Panc1 (cell line): ENCODE results near the gene DMBT1. TPM values are rescaled to one million over a fixed set of nuclear protein-coding genes. Genes with fewer than 3 reads are reported as not detected.

Experiments used
- ATAC-seq: fragments of 200-7000 bp; cut with Tn5 transposase; 2 replicates; pipeline ENCODE4 v1.9.1; 2020; ENCODE audit warnings: mild to moderate bottlenecking, moderate library complexity
- BruUV-seq: library from RNA; stranded (reverse); fragments of 400-500 nt; replicated peaks from 2 replicates; lab custom pipeline; 2021; lab: Mats Ljungman, UMichigan
- CTCF ChIA-PET: fragments of 300-600 bp; sonication (Branson Sonifier 250); formaldehyde crosslinking; loops from one replicate; lab custom pipeline; 2022; ENCODE audit warnings: antibody characterized with exemption; lab: Charles Lee
- POLR2A ChIA-PET: fragments of 300-600 bp; sonication (Branson Sonifier 250); formaldehyde crosslinking; loops from one replicate; lab custom pipeline; 2022; ENCODE audit warnings: antibody characterized with exemption; lab: Charles Lee
- DNase-seq: peaks from one replicate; pipeline ENCODE4 v3.0.0-alpha.2; 2010; ENCODE audit warnings: low read depth, low spot score
- H3K27ac ChIP-seq: 2 replicates; pipeline ENCODE4 v1.5.1; 2011; ENCODE audit warnings: mild to moderate bottlenecking, low read length, inconsistent platforms
- H3K27me3 ChIP-seq: fragments of 200-500 bp; sonication (Bioruptor generic); 2 replicates; pipeline ENCODE4 v1.6.0; 2014; ENCODE audit warnings: low read length, inconsistent platforms; ENCODE audit not compliant: control insufficient read depth, insufficient read depth
- H3K36me3 ChIP-seq: fragments of 200-500 bp; sonication (Bioruptor generic); 2 replicates; pipeline ENCODE4 v1.5.1; 2014; ENCODE audit warnings: inconsistent platforms, mild to moderate bottlenecking, low read length, moderate library complexity; ENCODE audit not compliant: control insufficient read depth, insufficient read depth
- H3K4me1 ChIP-seq: 2 replicates; pipeline ENCODE4 v1.5.1; 2011; ENCODE audit warnings: inconsistent platforms, mild to moderate bottlenecking, low read length, moderate library complexity; ENCODE audit not compliant: control insufficient read depth, insufficient read depth
- H3K4me3 ChIP-seq, 2 experiments: 2 replicates each; pipeline ENCODE4 v1.5.1; 2011 to 2012; ENCODE audit warnings: low read depth in 2 of 2, low read length in 2 of 2, mild to moderate bottlenecking in 2 of 2, inconsistent platforms in 1 of 2, moderate library complexity in 1 of 2
- H3K9me3 ChIP-seq: fragments of 200-500 bp; sonication (Bioruptor generic); 2 replicates; pipeline ENCODE4 v1.5.1; 2014; ENCODE audit warnings: low read depth, mild to moderate bottlenecking, inconsistent platforms, low read length, moderate library complexity; ENCODE audit not compliant: control insufficient read depth, insufficient read depth
- POLR2AphosphoS5 ChIP-seq: IDR thresholded peaks from 2 replicates; pipeline ENCODE4 v1.6.1; 2012; ENCODE audit warnings: mild to moderate bottlenecking, low read depth, low read length, moderate library complexity
- SIN3A ChIP-seq: IDR thresholded peaks from 2 replicates; pipeline ENCODE4 v1.6.1; 2012; ENCODE audit warnings: low read depth, mild to moderate bottlenecking, low read length, moderate library complexity, borderline replicate concordance; ENCODE audit not compliant: insufficient read depth
- TCF7L2 ChIP-seq: IDR thresholded peaks from 2 replicates; pipeline ENCODE4 v1.6.1; 2011; ENCODE audit warnings: mild to moderate bottlenecking, low read depth, low read length, inconsistent platforms
- in situ Hi-C: cut with HindIII; loops from 2 replicates; pipeline ENCODE4 v1.10.0; 2016; ENCODE audit warnings: low sequenced_read_pairs, low pct_unique_long_range_greater_than_20kb
- intact Hi-C: fragments of 100-400 bp; cut with micrococcal nuclease; formaldehyde crosslinking; loops from one replicate; pipeline ENCODE4 v1.10.0; 2022; ENCODE audit not compliant: unreplicated experiment
- total RNA-seq: library from RNA; stranded (reverse); gene quantifications from one replicate; pipeline ENCODE4 v1.2.1, GENCODE V29; 2021; ENCODE audit not compliant: unreplicated experiment
- TF ChIP-seq, protein P1 (sequence below): fragments of 450-650 bp; IDR thresholded peaks from 2 replicates; pipeline ENCODE4 v1.5.1; 2017; ENCODE audit warnings: mild to moderate bottlenecking
- TF ChIP-seq, protein P2 (sequence below), 2 experiments: IDR thresholded peaks; 2 replicates each; pipeline ENCODE4 v1.6.1; 2011 to 2012; ENCODE audit warnings: low read depth in 2 of 2, control low read depth in 1 of 2, low read length in 1 of 2, mild to moderate bottlenecking in 1 of 2, moderate library complexity in 1 of 2; ENCODE audit not compliant: insufficient read depth in 1 of 2

DMBT1 gene
- total RNA-seq, 1 experiment from 2014 or later: 0.05 TPM

GRCh38 chr10:122555442-122555841 lies 5.1 kb upstream of the DMBT1 start:
- POLR2A ChIA-PET: no interaction called here

DNA sequence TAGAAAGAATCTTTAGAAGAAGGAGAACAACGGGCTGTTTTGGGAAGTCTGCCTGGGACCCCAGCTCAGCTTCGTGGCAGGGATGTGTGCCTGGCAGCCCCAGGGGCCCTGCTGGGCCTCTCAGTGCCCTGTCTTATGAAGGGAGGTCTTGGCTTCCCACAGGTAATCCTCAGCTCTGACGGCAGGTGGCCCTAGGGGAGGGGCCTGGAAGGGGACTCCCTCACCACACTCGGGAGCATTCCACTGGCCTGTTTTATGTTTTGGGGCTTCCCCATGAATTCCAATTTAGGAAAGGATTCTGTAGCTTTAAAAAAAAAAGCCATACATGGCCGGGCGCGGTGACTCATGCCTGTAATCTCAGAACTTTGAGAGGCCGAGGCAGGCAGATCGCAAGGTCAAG lies 3.0 kb upstream of the DMBT1 start:
- in situ Hi-C loops: no loop called here
- Histone ChIP-seq H3K9me3 (no peaks in the 10 kb centered on the region), H3K4me3 (no peak overlapping the region), H3K36me3 (no peaks in the 10 kb centered on the region), H3K4me1 (no peaks in the 10 kb centered on the region), H3K27ac (no peak overlapping the region), H3K27me3 (peaks cover 9% of the 10 kb centered on the region; the same call in 1 of the 2 replicates)
- intact Hi-C loops: no loop called here
- DNase-seq: no peak
- BruUV-seq: no TSS peak
- CTCF ChIA-PET: interaction anchor here (0.7 kb wide), 1 partner anchor 8 kb away, joined by 3 read pairs; no protein-coding TSS in a partner anchor
- POLR2A ChIA-PET: no interaction called here
- TF ChIP-seq TCF7L2 (no peak), POLR2AphosphoS5 (no peak), SIN3A (no peak)
- TF ChIP-seq, protein P1, sequence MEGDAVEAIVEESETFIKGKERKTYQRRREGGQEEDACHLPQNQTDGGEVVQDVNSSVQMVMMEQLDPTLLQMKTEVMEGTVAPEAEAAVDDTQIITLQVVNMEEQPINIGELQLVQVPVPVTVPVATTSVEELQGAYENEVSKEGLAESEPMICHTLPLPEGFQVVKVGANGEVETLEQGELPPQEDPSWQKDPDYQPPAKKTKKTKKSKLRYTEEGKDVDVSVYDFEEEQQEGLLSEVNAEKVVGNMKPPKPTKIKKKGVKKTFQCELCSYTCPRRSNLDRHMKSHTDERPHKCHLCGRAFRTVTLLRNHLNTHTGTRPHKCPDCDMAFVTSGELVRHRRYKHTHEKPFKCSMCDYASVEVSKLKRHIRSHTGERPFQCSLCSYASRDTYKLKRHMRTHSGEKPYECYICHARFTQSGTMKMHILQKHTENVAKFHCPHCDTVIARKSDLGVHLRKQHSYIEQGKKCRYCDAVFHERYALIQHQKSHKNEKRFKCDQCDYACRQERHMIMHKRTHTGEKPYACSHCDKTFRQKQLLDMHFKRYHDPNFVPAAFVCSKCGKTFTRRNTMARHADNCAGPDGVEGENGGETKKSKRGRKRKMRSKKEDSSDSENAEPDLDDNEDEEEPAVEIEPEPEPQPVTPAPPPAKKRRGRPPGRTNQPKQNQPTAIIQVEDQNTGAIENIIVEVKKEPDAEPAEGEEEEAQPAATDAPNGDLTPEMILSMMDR: no peak
- TF ChIP-seq, protein P2, sequence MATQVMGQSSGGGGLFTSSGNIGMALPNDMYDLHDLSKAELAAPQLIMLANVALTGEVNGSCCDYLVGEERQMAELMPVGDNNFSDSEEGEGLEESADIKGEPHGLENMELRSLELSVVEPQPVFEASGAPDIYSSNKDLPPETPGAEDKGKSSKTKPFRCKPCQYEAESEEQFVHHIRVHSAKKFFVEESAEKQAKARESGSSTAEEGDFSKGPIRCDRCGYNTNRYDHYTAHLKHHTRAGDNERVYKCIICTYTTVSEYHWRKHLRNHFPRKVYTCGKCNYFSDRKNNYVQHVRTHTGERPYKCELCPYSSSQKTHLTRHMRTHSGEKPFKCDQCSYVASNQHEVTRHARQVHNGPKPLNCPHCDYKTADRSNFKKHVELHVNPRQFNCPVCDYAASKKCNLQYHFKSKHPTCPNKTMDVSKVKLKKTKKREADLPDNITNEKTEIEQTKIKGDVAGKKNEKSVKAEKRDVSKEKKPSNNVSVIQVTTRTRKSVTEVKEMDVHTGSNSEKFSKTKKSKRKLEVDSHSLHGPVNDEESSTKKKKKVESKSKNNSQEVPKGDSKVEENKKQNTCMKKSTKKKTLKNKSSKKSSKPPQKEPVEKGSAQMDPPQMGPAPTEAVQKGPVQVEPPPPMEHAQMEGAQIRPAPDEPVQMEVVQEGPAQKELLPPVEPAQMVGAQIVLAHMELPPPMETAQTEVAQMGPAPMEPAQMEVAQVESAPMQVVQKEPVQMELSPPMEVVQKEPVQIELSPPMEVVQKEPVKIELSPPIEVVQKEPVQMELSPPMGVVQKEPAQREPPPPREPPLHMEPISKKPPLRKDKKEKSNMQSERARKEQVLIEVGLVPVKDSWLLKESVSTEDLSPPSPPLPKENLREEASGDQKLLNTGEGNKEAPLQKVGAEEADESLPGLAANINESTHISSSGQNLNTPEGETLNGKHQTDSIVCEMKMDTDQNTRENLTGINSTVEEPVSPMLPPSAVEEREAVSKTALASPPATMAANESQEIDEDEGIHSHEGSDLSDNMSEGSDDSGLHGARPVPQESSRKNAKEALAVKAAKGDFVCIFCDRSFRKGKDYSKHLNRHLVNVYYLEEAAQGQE (IDR thresholded peaks at IDR 0.05; ENCODE audit: insufficient read depth in 1 of 2, low read depth in 2 of 2, low read length in 1 of 2): no peak
- no peak for ATAC-seq

More at GRCh38 chr10:122555442-122555841, 5.1 kb upstream of the DMBT1 start:
- 0 out of 2 replicates have a peak, but pooled peaks cover 7% of the 10 kb centered on the region for H3K27me3 ChIP-seq
- DNase-seq (no peak), ATAC-seq (no peak)
- in situ Hi-C loops (no loop called here), intact Hi-C loops (no loop called here)
- no peaks in the 10 kb centered on the region for H3K36me3 ChIP-seq
- CTCF ChIA-PET: no interaction called here
- TF ChIP-seq POLR2AphosphoS5 (no peak), TCF7L2 (no peak), SIN3A (no peak)
- TF ChIP-seq, protein P1: no peak
- TF ChIP-seq, protein P2 (IDR thresholded peaks at IDR 0.05; ENCODE audit: insufficient read depth in 1 of 2, low read depth in 2 of 2, low read length in 1 of 2): no peak
- H3K4me3 ChIP-seq: no peak overlapping the region
- no peaks in the 10 kb centered on the region for H3K9me3 ChIP-seq
- H3K27ac ChIP-seq: no peak overlapping the region
- BruUV-seq: no TSS peak
- no peaks in the 10 kb centered on the region for H3K4me1 ChIP-seq
